Keratinocyte (primary cell): Measurements from ENCODE around the gene CPED1. TPM values are rescaled to one million over a fixed set of nuclear protein-coding genes. Genes with fewer than 3 reads are reported as not detected.

Experiments
- DNase-seq: peaks from one replicate; pipeline ENCODE4 v3.0.0-alpha.2; 2011; ENCODE audit warnings: low read depth, missing footprints, low spot score
- FAIRE-seq: peaks from 2 replicates; lab custom pipeline; 2011; peaks lifted over from hg19 to GRCh38; lab: Jason Lieb, UNC
- H2AFZ ChIP-seq: 2 replicates; pipeline ENCODE4 v1.6.0; 2012; ENCODE audit warnings: low read length, control low read depth, inconsistent platforms; ENCODE audit not compliant: control insufficient read depth
- H3K27ac ChIP-seq: 2 replicates; pipeline ENCODE4 v1.5.1; 2011; ENCODE audit warnings: low read length; ENCODE audit not compliant: control insufficient read depth, insufficient read depth
- H3K27me3 ChIP-seq: 3 replicates; pipeline ENCODE4 v1.6.0; 2011; ENCODE audit warnings: low read length; ENCODE audit not compliant: control insufficient read depth, insufficient read depth; ENCODE audit errors: extremely low read depth
- H3K36me3 ChIP-seq, 2 experiments: 2 replicates in 1 of 2; 3 replicates in 1 of 2; pipeline ENCODE4 v1.5.1; 2011; ENCODE audit warnings: low read length in 2 of 2, mild to moderate bottlenecking in 1 of 2; ENCODE audit not compliant: control insufficient read depth in 2 of 2, insufficient read depth in 2 of 2; ENCODE audit errors: extremely low read depth in 1 of 2
- H3K4me1 ChIP-seq: 3 replicates; pipeline ENCODE4 v1.5.1; 2011; ENCODE audit warnings: low read length; ENCODE audit not compliant: control insufficient read depth, insufficient read depth; ENCODE audit errors: extremely low read depth
- H3K4me2 ChIP-seq: 3 replicates; pipeline ENCODE4 v1.6.0; 2011; ENCODE audit warnings: low read depth, low read length; ENCODE audit not compliant: control insufficient read depth, insufficient read depth; ENCODE audit errors: extremely low read depth
- H3K4me3 ChIP-seq, 3 experiments: fragments of 200-600 bp in 1 of 3; sonication (generic) in 1 of 3; 2 replicates in 2 of 3; 3 replicates in 1 of 3; pipeline ENCODE4 v1.5.1; 2011 to 2016; ENCODE audit warnings: low read length in 3 of 3, mild to moderate bottlenecking in 3 of 3, control low read depth in 2 of 3, inconsistent platforms in 1 of 3, low read depth in 1 of 3, mixed read lengths in 1 of 3, mixed run types in 1 of 3, moderate library complexity in 1 of 3; ENCODE audit not compliant: control insufficient read depth in 2 of 3, insufficient read depth in 2 of 3; ENCODE audit errors: extremely low read depth in 1 of 3
- H3K79me2 ChIP-seq: 2 replicates; pipeline ENCODE4 v1.6.0; 2012; ENCODE audit warnings: low read length; ENCODE audit not compliant: control insufficient read depth, insufficient read depth
- H3K9ac ChIP-seq: 3 replicates; pipeline ENCODE4 v1.6.0; 2011; ENCODE audit warnings: low read length; ENCODE audit not compliant: control insufficient read depth, insufficient read depth; ENCODE audit errors: extremely low read depth
- H3K9me1 ChIP-seq: 3 replicates; pipeline ENCODE4 v1.6.0; 2011; ENCODE audit warnings: low read length; ENCODE audit not compliant: control insufficient read depth, insufficient read depth; ENCODE audit errors: extremely low read depth
- H3K9me3 ChIP-seq: 2 replicates; pipeline ENCODE4 v1.5.1; 2012; ENCODE audit warnings: low read depth, low read length; ENCODE audit not compliant: control insufficient read depth
- H4K20me1 ChIP-seq: 3 replicates; pipeline ENCODE4 v1.6.0; 2011; ENCODE audit warnings: low read length; ENCODE audit not compliant: control insufficient read depth, insufficient read depth; ENCODE audit errors: extremely low read depth
- EZH2 ChIP-seq: IDR thresholded peaks from one replicate; pipeline ENCODE4 v1.6.1; 2012; ENCODE audit warnings: inconsistent platforms, mild to moderate bottlenecking, low read length, moderate library complexity
- dilution Hi-C: fragments of 300-500 bp; cut with MboI; formaldehyde crosslinking; loops from one replicate; pipeline ENCODE4 v1.7.0; 2020; ENCODE audit warnings: low sequenced_read_pairs; ENCODE audit not compliant: extremely low pct_ligation_motif_present
- polyA plus RNA-seq, 5 experiments: library from polyadenylated mRNA; depleted of rRNA in 3 of 5; stranded (reverse) in 3 of 5; stranded (forward) in 1 of 5; unstranded in 1 of 5; fragments of >200 nt; gene quantifications; 1 replicate in 1 of 5; 2 replicates in 3 of 5; 3 replicates in 1 of 5; pipeline versions ENCODE4 v1.2.1 to v1.2.3, GENCODE V29; 2011 to 2012; ENCODE audit warnings: missing spikeins in 2 of 5, low read depth in 1 of 5, low replicate concordance in 1 of 5
- TF ChIP-seq, protein P1 (sequence below), 3 experiments: IDR thresholded peaks in 1 of 3; conservative IDR thresholded peaks in 1 of 3; optimal IDR thresholded peaks in 1 of 3; 2 replicates in 2 of 3; 3 replicates in 1 of 3; pipeline versions ENCODE3 to v1.5.1; 2011; ENCODE audit warnings: low read length in 3 of 3, mild to moderate bottlenecking in 3 of 3, moderate library complexity in 2 of 3, control low read depth in 1 of 3, inconsistent platforms in 1 of 3; ENCODE audit not compliant: insufficient read depth in 2 of 3; ENCODE audit errors: extremely low read depth in 1 of 3

The CPED1 gene
- polyA plus RNA-seq, 1 donor (not counting 4 experiments of a cell fraction or from before 2014, with no cell fraction given) = 0.62 TPM

DNA sequence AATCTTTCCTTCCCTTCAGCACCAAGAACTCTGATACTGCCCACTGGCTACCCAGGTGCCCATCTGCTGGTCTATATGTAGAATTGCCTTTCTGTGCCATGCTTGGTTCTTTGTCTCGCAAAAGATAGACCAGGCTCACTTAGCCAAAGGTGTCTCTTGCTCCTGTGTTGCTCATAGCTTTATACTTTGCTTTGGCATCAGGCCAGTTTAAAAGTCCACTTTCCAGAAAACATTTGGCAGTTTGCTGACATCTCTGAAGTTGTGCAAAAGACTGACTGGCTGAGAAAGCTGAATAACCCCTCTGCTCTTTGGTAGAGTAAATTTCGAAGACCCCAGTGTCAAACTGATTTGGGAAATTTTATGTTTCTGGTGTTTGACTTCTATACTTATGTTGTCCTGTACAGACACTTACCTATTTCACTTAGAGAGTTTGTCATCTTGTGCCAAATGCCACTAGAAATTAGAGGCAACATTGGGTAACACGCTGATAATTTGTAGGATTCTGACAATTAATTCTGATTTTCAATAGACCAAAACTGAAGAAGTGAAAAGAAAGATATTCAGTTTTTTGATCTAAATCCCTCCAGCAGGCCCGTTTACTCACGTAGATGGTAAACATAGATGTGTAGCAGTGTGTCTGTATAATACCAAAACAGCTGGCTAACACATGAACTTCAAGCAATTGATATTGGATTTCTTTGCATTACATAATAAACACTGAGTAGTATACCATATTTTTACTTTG, 91.1 kb downstream of the CPED1 start:
- no peaks in the 10 kb centered on the region for H3K36me3 ChIP-seq
- H3K9me1 ChIP-seq = no peaks in the 10 kb centered on the region
- dilution Hi-C loops = no loop called here
- no peak overlapping the region for H2AFZ ChIP-seq
- no peaks in the 10 kb centered on the region for H3K27me3 ChIP-seq
- no peak for DNase-seq
- no peak for FAIRE-seq
- no peak overlapping the region for H3K4me3 ChIP-seq
- no peak overlapping the region for H3K9ac ChIP-seq
- H3K79me2 ChIP-seq = peaks cover 2% of the 10 kb centered on the region
- peaks cover 37% of the 10 kb centered on the region for H3K4me1 ChIP-seq
- H3K4me2 ChIP-seq = no peak overlapping the region
- TF ChIP-seq EZH2 = no peak
- TF ChIP-seq, protein P1, sequence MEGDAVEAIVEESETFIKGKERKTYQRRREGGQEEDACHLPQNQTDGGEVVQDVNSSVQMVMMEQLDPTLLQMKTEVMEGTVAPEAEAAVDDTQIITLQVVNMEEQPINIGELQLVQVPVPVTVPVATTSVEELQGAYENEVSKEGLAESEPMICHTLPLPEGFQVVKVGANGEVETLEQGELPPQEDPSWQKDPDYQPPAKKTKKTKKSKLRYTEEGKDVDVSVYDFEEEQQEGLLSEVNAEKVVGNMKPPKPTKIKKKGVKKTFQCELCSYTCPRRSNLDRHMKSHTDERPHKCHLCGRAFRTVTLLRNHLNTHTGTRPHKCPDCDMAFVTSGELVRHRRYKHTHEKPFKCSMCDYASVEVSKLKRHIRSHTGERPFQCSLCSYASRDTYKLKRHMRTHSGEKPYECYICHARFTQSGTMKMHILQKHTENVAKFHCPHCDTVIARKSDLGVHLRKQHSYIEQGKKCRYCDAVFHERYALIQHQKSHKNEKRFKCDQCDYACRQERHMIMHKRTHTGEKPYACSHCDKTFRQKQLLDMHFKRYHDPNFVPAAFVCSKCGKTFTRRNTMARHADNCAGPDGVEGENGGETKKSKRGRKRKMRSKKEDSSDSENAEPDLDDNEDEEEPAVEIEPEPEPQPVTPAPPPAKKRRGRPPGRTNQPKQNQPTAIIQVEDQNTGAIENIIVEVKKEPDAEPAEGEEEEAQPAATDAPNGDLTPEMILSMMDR (optimal IDR thresholded peaks at IDR 0.05 in 1 of 3, IDR thresholded peaks at IDR 0.05 in 1 of 3, conservative IDR thresholded peaks at IDR 0.05 in 1 of 3; ENCODE audit: extremely low read depth in 1 of 3, insufficient read depth in 2 of 3, low read length in 3 of 3) = peak in 1 of 3 experiments; percentile 2
- H3K9me3 ChIP-seq = no peaks in the 10 kb centered on the region
- H4K20me1 ChIP-seq = no peaks in the 10 kb centered on the region
- H3K27ac ChIP-seq = no peak overlapping the region

DNA sequence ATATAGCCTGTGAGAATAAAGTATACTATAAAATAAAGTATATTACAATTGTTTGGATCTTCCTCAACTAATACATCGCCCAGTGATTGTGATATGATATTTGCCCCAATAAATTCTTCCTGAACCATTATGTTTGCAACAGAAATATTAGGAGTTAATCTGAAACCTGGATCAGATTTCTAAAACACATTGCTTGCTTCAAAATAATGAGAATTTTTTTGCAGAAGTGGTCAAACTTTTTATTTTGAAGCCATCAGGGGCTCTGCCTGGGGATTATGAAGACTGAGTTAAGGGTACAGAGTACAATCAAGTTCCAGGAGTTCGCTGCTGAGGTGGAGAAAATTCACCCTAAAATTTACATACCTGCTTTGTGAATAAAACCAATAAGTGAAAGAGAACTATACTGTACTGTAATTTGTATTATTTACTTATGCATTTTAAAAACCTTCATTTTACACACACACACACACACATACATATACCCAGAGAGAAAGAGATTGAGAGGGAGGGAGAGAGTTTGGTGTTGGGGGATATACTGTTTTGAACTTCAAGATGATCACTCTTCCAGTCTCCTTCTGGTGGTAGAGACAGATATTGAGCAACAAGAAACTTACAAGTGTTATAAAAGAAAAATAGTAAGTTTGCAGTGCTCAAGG, 91.9 kb downstream of the CPED1 start:
- dilution Hi-C loops = no loop called here
- TF ChIP-seq EZH2 = no peak
- TF ChIP-seq, protein P1 (optimal IDR thresholded peaks at IDR 0.05 in 1 of 3, IDR thresholded peaks at IDR 0.05 in 1 of 3, conservative IDR thresholded peaks at IDR 0.05 in 1 of 3; ENCODE audit: extremely low read depth in 1 of 3, insufficient read depth in 2 of 3, low read length in 3 of 3) = no peak
- H3K4me2 ChIP-seq = no peak overlapping the region
- no peak overlapping the region for H3K27ac ChIP-seq
- no peak for DNase-seq
- no peak overlapping the region for H3K9ac ChIP-seq
- FAIRE-seq = no peak
- no peaks in the 10 kb centered on the region for H3K9me1 ChIP-seq
- H3K36me3 ChIP-seq = no peaks in the 10 kb centered on the region
- no peaks in the 10 kb centered on the region for H3K27me3 ChIP-seq
- no peak overlapping the region for H2AFZ ChIP-seq
- peaks cover 41% of the 10 kb centered on the region for H3K4me1 ChIP-seq
- H3K9me3 ChIP-seq = no peaks in the 10 kb centered on the region
- H3K4me3 ChIP-seq = no peak overlapping the region
- H3K79me2 ChIP-seq = peaks cover 2% of the 10 kb centered on the region
- H4K20me1 ChIP-seq = no peaks in the 10 kb centered on the region
